K562 (cell line): ENCODE measurements around the gene KCNJ15. TPM values are rescaled to one million over a fixed set of nuclear protein-coding genes. Genes with fewer than 3 reads are reported as not detected.

Experiments used
- ATAC-seq: fragments of 200-7000 bp; cut with Tn5 transposase; 3 replicates; pipeline ENCODE4 v1.9.1; 2020; ENCODE audit warnings: moderate library complexity
- BruUV-seq: library from RNA; stranded (reverse); fragments of 400-500 nt; replicated peaks from 2 replicates; lab custom pipeline; 2021; lab: Mats Ljungman, UMichigan
- CTCF ChIA-PET: fragments of 300-600 bp; formaldehyde crosslinking; extraction: SDS; loops from one replicate; lab custom pipeline; 2021; ENCODE audit warnings: low intra/inter-chr PET ratio; lab: Yijun Ruan, JAX
- POLR2A ChIA-PET: fragments of 300-600, 350-650 bp; sonication (Branson Sonifier 250); formaldehyde crosslinking; extraction: SDS; loops from one replicate; lab custom pipeline; 2021; ENCODE audit warnings: antibody characterized with exemption, inconsistent platforms; lab: Yijun Ruan, JAX
- DNase-seq, 4 experiments: peaks; one replicate each; pipeline versions ENCODE4 v3.0.0 to v3.0.0-alpha.2; 2011 to 2018; ENCODE audit warnings: low spot score in 3 of 4, mixed read lengths in 3 of 4; ENCODE audit errors: extremely low read depth in 1 of 4
- FAIRE-seq: peaks from 2 replicates; lab custom pipeline; 2011; peaks lifted over from hg19 to GRCh38; lab: Jason Lieb, UNC
- H2AFZ ChIP-seq: 2 replicates; pipeline ENCODE4 v1.6.0; 2011; ENCODE audit warnings: low read depth, low read length, control low read depth, inconsistent platforms
- H3K27ac ChIP-seq: fragments of 200-600 bp; 3 replicates; pipeline ENCODE4 v1.8.0; 2011; ENCODE audit warnings: low read depth, mild to moderate bottlenecking, control low read depth, inconsistent platforms, low read length, moderate library complexity, mixed read lengths; ENCODE audit errors: extremely low read depth
- H3K27me3 ChIP-seq, 2 experiments: fragments of 300-600 bp in 1 of 2; 2 replicates in 1 of 2; 3 replicates in 1 of 2; pipeline versions ENCODE4 v1.6.0 to v1.8.0; 2011; ENCODE audit warnings: inconsistent platforms in 2 of 2, low read length in 2 of 2, mild to moderate bottlenecking in 1 of 2, mixed read lengths in 1 of 2, moderate library complexity in 1 of 2; ENCODE audit not compliant: control insufficient read depth in 2 of 2, insufficient read depth in 2 of 2
- H3K36me3 ChIP-seq: fragments of 300-600 bp; 3 replicates; pipeline ENCODE4 v1.8.0; 2011; ENCODE audit warnings: mild to moderate bottlenecking, low read length, inconsistent platforms; ENCODE audit not compliant: control insufficient read depth, insufficient read depth
- H3K4me1 ChIP-seq, 2 experiments: fragments of 200-600 bp in 1 of 2; replicated peaks in 1 of 2; 2 replicates in 1 of 2; 3 replicates in 1 of 2; pipeline versions ENCODE4 v1.5.1 to v1.8.0; 2011; ENCODE audit warnings: inconsistent platforms in 2 of 2, low read length in 2 of 2, mild to moderate bottlenecking in 1 of 2, mixed read lengths in 1 of 2, moderate library complexity in 1 of 2; ENCODE audit not compliant: control insufficient read depth in 2 of 2, insufficient read depth in 2 of 2
- H3K4me2 ChIP-seq: 2 replicates; pipeline ENCODE4 v1.6.1; 2011; ENCODE audit warnings: low read length, control low read depth, inconsistent platforms, mixed read lengths; ENCODE audit not compliant: insufficient read depth
- H3K4me3 ChIP-seq: fragments of 200-600 bp; sonication (generic), shearing (Covaris generic); 2 replicates; pipeline ENCODE4 v1.5.1; 2016; ENCODE audit warnings: control low read depth, inconsistent platforms
- H3K79me2 ChIP-seq: fragments of 200-600 bp; 3 replicates; pipeline ENCODE4 v1.8.0; 2011; ENCODE audit warnings: low read length, inconsistent platforms; ENCODE audit not compliant: control insufficient read depth, insufficient read depth
- H3K9ac ChIP-seq, 2 experiments: 2 replicates each; pipeline versions ENCODE4 v1.6.0 to v1.6.1; 2011; ENCODE audit warnings: low read depth in 2 of 2, low read length in 2 of 2, control low read depth in 1 of 2, inconsistent platforms in 1 of 2, mild to moderate bottlenecking in 1 of 2, mixed read lengths in 1 of 2; ENCODE audit not compliant: insufficient read depth in 1 of 2
- H3K9me1 ChIP-seq: one replicate; pipeline ENCODE4 v1.6.0; 2011; ENCODE audit warnings: inconsistent platforms, mild to moderate bottlenecking, low read length, moderate library complexity; ENCODE audit not compliant: control insufficient read depth, insufficient read depth
- H3K9me3 ChIP-seq: replicated peaks from 2 replicates; pipeline ENCODE4 v1.5.1; 2011; ENCODE audit warnings: low read depth, low read length, inconsistent platforms; ENCODE audit not compliant: control insufficient read depth, insufficient read depth
- H4K20me1 ChIP-seq: replicated peaks from 2 replicates; pipeline ENCODE4 v1.6.1; 2011; ENCODE audit warnings: low read length, inconsistent platforms, mixed read lengths; ENCODE audit not compliant: control insufficient read depth, insufficient read depth
- ARID2 ChIP-seq: fragments of 450-650 bp; IDR thresholded peaks from 2 replicates; pipeline ENCODE4 v1.6.1; 2017; ENCODE audit warnings: antibody characterized with exemption, mild to moderate bottlenecking
- CHAMP1 ChIP-seq: fragments of 450-650 bp; IDR thresholded peaks from 2 replicates; pipeline ENCODE4 v1.6.1; 2016; ENCODE audit warnings: mild to moderate bottlenecking
- CTBP1 ChIP-seq: fragments of 450-650 bp; IDR thresholded peaks from 2 replicates; pipeline ENCODE4 v1.6.1; 2016; ENCODE audit warnings: borderline replicate concordance
- NR2F6 ChIP-seq: fragments of 450-650 bp; formaldehyde crosslinking; IDR thresholded peaks from 2 replicates; pipeline ENCODE4 v1.4.0; 2020; ENCODE audit warnings: mild to moderate bottlenecking
- REST ChIP-seq, 2 experiments: fragments of 450-650 bp; formaldehyde crosslinking in 1 of 2; IDR thresholded peaks; 2 replicates each; pipeline versions ENCODE4 v1.4.0 to v1.6.1; 2014 to 2020; ENCODE audit warnings: mild to moderate bottlenecking in 2 of 2, borderline replicate concordance in 1 of 2, low read depth in 1 of 2
- WGBS: fragments of 100-300 bp; shearing (Covaris generic); methylation state at CpG from one replicate; pipeline ENCODE4 v1.1.6; 2016; ENCODE audit warnings: low coverage, mixed read lengths; ENCODE audit not compliant: insufficient coverage; ENCODE audit errors: missing lambda C conversion rate; 5-methylcytosine and 5-hydroxymethylcytosine counted together
- in situ Hi-C: fragments of 300-500 bp; cut with MboI; formaldehyde crosslinking; loops from 4 replicates; pipeline ENCODE4 v1.15.0; 2018; ENCODE audit warnings: inconsistent platforms, mixed read lengths
- intact Hi-C: fragments of 100-400 bp; cut with micrococcal nuclease; formaldehyde crosslinking; loops from 2 replicates; pipeline ENCODE4 v1.14.2; 2022
- polyA plus RNA-seq, 8 experiments: library from polyadenylated mRNA; depleted of rRNA in 4 of 8; stranded (reverse) in 5 of 8; unstranded in 3 of 8; fragments of >200 nt; fragmentation: Nextera tagmentation in 2 of 8; fragmentation: Illumina TruSeq in 1 of 8; extraction: Ambion mirVana in 2 of 8; extraction: Trizol in 1 of 8; gene quantifications; 2 replicates each; pipeline versions ENCODE4 v1.2.1 to v1.2.3, GENCODE V29; 2011 to 2014; ENCODE audit warnings: inconsistent platforms in 1 of 8, missing spikeins in 1 of 8
- total RNA-seq, 7 experiments: library from RNA; depleted of rRNA in 6 of 7; stranded (reverse); fragments of >200 nt in 6 of 7; fragmentation: Illumina TruSeq in 2 of 7; extraction: Trizol in 2 of 7; gene quantifications; 2 replicates each; pipeline versions ENCODE4 v1.2.1 to v1.2.3, GENCODE V29; 2011 to 2021; ENCODE audit warnings: low replicate concordance in 1 of 7

KCNJ15 gene
- total and polyA plus RNA-seq, 9 of the 15 experiments (the other 6 are each of a cell fraction or from before 2014, with no cell fraction given): 0.20 to 3.0 (median 0.72) TPM; not detected in 1

- TF ChIP-seq CHAMP1 (no peak), NR2F6 (CRISPR knock-in tag) (no peak)
Observed at GRCh38 chr21:38351961-38352521, 95.2 kb downstream of the KCNJ15 start (continued).

- FAIRE-seq: peak; percentile 85
- peak; percentile 69 for ATAC-seq
- TF ChIP-seq ARID2 (peak; percentile 29; the same call in 1 of the 2 replicates), REST (IDR thresholded peaks at IDR 0.05; ENCODE audit: borderline replicate concordance) (peak; percentile 73), REST (CRISPR knock-in tag; IDR thresholded peaks at IDR 0.05; ENCODE audit: low read depth) (no peak), CTBP1 (0 out of 2 replicates have a peak, but pooled peaks have one; percentile 15)
Observed at GRCh38 chr21:38352536-38353219, 95.9 kb downstream of the KCNJ15 start.

More at GRCh38 chr21:38352536-38353219, 95.9 kb downstream of the KCNJ15 start:
- no peak overlapping the region for H3K27ac ChIP-seq
- no peaks in the 10 kb centered on the region for H3K36me3 ChIP-seq
- intact Hi-C loops (loop anchor here (1.0 to 10.0 kb wide), 6 partner anchors 133 to 678 kb away; partner anchors contain the start of gene KCNJ6), in situ Hi-C loops (loop anchor here (5.0 kb wide), 2 partner anchors 195 to 655 kb away; no protein-coding TSS in a partner anchor)
- H3K4me3 ChIP-seq: no peak overlapping the region
- BruUV-seq: no TSS peak
- H3K9ac ChIP-seq: no peak overlapping the region
- 23% methylated on average over 6 of the region's 6 CpGs for WGBS
- DNase-seq: peak; percentile 62 to 72 (median 68)
- H3K4me2 ChIP-seq: no peak overlapping the region
- H2AFZ ChIP-seq: no peak overlapping the region
- ChIA-PET POLR2A (interaction anchor here (0.5 to 1.2 kb wide), 3 partner anchors 9 to 903 kb away, joined by 3 read pairs; no protein-coding TSS in a partner anchor), CTCF (interaction anchor here (0.6 to 1.6 kb wide), 6 partner anchors 133 to 1186 kb away, joined by 3 to 8 read pairs (median 3); no protein-coding TSS in a partner anchor)
- no peaks in the 10 kb centered on the region for H3K9me3 ChIP-seq
- H3K79me2 ChIP-seq: no peaks in the 10 kb centered on the region
- no peaks in the 10 kb centered on the region; the same call in 1 of the 2 replicates for H4K20me1 ChIP-seq
- H3K9me1 ChIP-seq: no peaks in the 10 kb centered on the region
- H3K4me1 ChIP-seq: peaks cover 0 to 8% of the 10 kb centered on the region in 2 experiments; a peak in 2 of 5 replicates
- peaks cover 12 to 35% of the 10 kb centered on the region in 2 experiments for H3K27me3 ChIP-seq
